Central memory CD8-positive, alpha-beta T cell (primary cell): ENCODE measurements around the gene SMIM26.

ENCODE experiments used
- ATAC-seq: fragments of 150-1000 bp; cut with Tn5 transposase; replicated peaks from 2 replicates; pipeline ENCODE4 v1.10.0; 2022; ENCODE audit warnings: mild to moderate bottlenecking, moderate FRiP score, moderate number of reproducible peaks; ENCODE audit not compliant: poor library complexity, severe bottlenecking; ENCODE audit errors: extremely low read depth
- DNase-seq, 2 donors: peaks; one replicate each; pipeline ENCODE4 v3.0.0; 2021; ENCODE audit warnings: low spot score in 2 of 2
- H3K27ac Mint-ChIP-seq: one replicate; pipeline ENCODE4 v1.8.0; 2022; ENCODE audit warnings: low read depth, mild to moderate bottlenecking, moderate library complexity, mixed read lengths
- H3K27me3 Mint-ChIP-seq: one replicate; pipeline ENCODE4 v1.8.0; 2022; ENCODE audit warnings: mixed read lengths
- H3K36me3 Mint-ChIP-seq: one replicate; pipeline ENCODE4 v1.8.0; 2022; ENCODE audit warnings: mild to moderate bottlenecking, moderate library complexity, mixed read lengths; ENCODE audit not compliant: insufficient read depth
- H3K4me1 Mint-ChIP-seq: one replicate; pipeline ENCODE4 v1.8.0; 2022; ENCODE audit warnings: mixed read lengths
- H3K4me3 Mint-ChIP-seq: one replicate; pipeline ENCODE4 v1.8.0; 2022; ENCODE audit warnings: mild to moderate bottlenecking, moderate library complexity, mixed read lengths
- H3K9me3 Mint-ChIP-seq: one replicate; pipeline ENCODE4 v1.8.0; 2022; ENCODE audit warnings: mixed read lengths

SMIM26 gene

DNA sequence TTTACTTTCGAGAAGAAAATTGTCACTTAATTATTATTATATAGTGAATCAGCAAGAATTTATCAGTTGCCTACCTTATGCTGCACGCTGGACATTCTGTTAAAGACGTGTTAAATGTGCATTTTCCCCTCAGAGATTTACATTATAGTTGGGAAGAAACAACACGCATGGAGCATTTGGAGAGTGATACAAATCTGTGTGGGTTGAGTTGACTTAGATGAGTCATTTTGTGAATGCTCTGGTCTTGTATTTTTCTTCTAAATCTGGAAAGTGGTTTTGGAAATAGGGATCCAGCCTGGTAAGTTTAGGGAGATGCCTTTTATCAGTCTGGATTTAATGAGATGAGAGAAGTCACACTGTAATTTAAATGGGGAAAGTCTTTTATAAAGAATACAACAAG, 24.0 kb upstream of the SMIM26 start:
- no peak overlapping the region for H3K27ac Mint-ChIP-seq
- no peaks in the 10 kb centered on the region for H3K27me3 Mint-ChIP-seq
- H3K4me1 Mint-ChIP-seq: no peaks in the 10 kb centered on the region
- ATAC-seq (no peak), DNase-seq (no peak)
- H3K4me3 Mint-ChIP-seq: no peak overlapping the region
- H3K36me3 Mint-ChIP-seq: peaks cover 49% of the 10 kb centered on the region
- H3K9me3 Mint-ChIP-seq: no peaks in the 10 kb centered on the region

DNA sequence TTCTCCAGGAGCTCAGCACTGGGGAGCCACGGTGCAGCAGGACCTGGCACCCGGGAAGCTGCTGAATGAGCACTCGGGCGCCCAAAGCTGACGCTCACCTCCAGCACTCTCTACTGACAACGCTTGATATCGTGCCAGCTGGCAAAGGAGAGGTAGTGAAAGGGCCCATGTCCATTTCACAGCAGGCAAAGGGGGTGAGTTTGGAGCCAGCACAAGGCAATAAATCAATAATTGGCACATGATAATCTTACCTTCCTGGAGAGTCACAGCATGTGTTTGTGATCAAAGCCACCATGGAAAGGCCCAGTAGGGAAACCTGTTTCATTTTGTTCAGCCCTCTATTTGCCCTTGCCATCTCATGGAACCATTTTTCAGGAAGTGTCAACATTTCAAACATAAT, 23.3 kb upstream of the SMIM26 start:
- Mint-ChIP-seq H3K9me3 (no peaks in the 10 kb centered on the region), H3K4me1 (no peaks in the 10 kb centered on the region), H3K4me3 (no peak overlapping the region), H3K36me3 (peaks cover 49% of the 10 kb centered on the region), H3K27me3 (no peaks in the 10 kb centered on the region), H3K27ac (no peak overlapping the region)
- ATAC-seq (no peak), DNase-seq (no peak)

DNA sequence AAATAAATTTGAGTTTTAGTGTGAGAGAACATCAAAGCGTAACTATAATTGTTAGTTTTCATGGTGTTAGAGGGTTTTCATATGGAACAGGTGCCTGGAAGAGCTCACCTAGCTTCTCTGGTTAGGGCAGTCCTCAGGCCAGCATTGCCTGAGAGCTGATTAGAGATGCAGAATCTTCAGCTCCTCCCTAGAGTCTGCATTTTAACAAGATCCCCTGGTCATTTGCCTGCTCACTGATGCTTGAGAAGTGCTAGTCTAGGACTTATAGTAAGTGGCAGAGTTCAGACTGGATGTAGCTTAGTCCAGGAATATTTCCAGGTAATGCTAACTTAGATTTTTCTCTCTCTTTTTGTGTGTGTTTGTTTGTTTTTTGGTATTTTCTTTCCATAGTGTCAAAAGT, 21.7 kb upstream of the SMIM26 start:
- Mint-ChIP-seq H3K27ac (peak overlapping the region; percentile 44), H3K27me3 (no peaks in the 10 kb centered on the region), H3K4me1 (no peaks in the 10 kb centered on the region), H3K4me3 (no peak overlapping the region), H3K36me3 (peaks cover 47% of the 10 kb centered on the region), H3K9me3 (no peaks in the 10 kb centered on the region)
- DNase-seq (no peak), ATAC-seq (no peak)

DNA sequence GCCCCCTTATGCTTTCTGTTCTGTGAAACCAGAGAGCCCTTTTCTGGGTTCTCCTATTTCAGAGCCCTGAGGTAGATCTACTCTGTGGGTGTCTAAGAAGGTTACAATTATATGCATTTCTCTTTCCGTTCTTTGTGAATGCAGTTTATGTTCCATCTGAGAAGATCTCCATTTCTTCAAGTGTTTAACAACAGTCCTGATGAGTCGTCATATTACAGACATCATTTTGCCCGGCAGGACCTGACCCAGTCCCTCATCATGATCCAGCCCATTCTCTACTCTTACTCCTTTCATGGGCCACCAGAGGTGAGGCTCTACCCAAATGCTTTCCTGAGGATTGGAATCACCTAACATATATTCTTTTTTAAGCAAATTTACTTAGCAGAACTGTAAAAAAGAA, 18.8 kb upstream of the SMIM26 start:
- ATAC-seq: no peak
- H3K9me3 Mint-ChIP-seq: no peaks in the 10 kb centered on the region
- no peak overlapping the region for H3K27ac Mint-ChIP-seq
- H3K4me1 Mint-ChIP-seq: no peaks in the 10 kb centered on the region
- no peak overlapping the region for H3K4me3 Mint-ChIP-seq
- H3K36me3 Mint-ChIP-seq: peaks cover 47% of the 10 kb centered on the region
- no peaks in the 10 kb centered on the region for H3K27me3 Mint-ChIP-seq
- no peak for DNase-seq

DNA sequence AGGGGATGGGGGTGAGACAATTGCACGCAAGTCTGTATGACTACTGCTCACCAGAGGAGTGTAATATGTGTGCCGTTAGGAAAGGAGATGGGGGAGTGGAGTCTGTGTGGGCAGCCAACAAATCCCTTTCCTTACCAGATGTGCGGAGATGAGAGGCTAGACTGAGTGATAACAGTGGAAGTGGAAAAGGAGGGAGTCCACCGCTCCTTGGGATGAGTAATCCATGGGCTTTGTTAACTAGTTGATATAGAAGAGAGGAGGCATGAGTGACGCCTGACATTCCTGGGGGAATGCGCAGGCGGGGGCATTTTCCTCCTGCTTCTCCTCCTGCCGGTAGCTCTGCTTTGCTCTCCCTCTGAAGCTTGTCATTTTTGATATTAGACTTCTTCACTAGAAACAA, 13.5 kb upstream of the SMIM26 start:
- Mint-ChIP-seq H3K4me1 (no peaks in the 10 kb centered on the region), H3K27ac (no peak overlapping the region), H3K9me3 (no peaks in the 10 kb centered on the region), H3K4me3 (no peak overlapping the region), H3K27me3 (no peaks in the 10 kb centered on the region), H3K36me3 (peaks cover 49% of the 10 kb centered on the region)
- no peak for ATAC-seq
- DNase-seq: no peak

DNA sequence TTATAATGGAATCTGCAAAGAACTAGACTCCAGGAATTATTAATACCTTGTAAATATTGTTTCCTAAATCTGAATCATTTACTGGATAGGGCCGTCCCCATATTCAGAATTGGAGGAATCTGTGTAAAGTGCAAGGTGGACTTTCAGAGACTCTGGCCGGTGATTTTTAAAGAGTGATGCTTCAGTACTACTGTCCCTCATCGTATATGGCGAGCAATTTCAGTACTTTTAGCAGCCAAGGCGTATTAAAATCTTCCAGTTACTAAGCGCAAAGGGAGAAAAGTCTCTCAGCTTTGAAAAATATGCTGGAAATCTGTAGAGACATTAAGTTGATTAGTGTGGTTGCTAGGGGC, 483 bp downstream of the SMIM26 start:
- Mint-ChIP-seq H3K27ac (peak overlapping the region; percentile 99), H3K4me3 (peak overlapping the region; percentile 79), H3K36me3 (peaks cover 26% of the 10 kb centered on the region), H3K27me3 (no peaks in the 10 kb centered on the region), H3K4me1 (peaks cover 17% of the 10 kb centered on the region), H3K9me3 (no peaks in the 10 kb centered on the region)
- ATAC-seq (no peak), DNase-seq (no peak)

DNA sequence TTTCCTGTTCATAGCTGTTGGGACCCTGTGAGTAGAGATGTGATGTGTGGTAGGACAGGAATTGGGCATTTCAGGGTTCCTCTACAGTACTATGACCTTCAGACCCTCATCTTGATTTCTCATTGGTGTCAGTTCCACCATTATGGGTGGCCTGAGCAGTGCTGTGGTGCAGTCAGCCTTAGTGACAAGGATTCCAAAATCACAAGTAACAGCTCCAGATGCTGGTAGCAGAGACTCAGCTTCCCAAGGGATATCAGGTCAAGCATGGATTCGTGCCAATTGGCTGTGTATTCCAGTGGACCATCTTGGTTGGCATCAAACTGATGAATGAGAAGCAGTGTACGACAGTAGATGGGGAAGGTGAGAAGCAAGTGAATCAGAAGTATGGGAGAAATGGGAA, 3.8 kb downstream of the SMIM26 start:
- no peak overlapping the region for H3K27ac Mint-ChIP-seq
- H3K27me3 Mint-ChIP-seq: no peaks in the 10 kb centered on the region
- ATAC-seq (no peak), DNase-seq (no peak)
- peaks cover 17% of the 10 kb centered on the region for H3K4me1 Mint-ChIP-seq
- H3K9me3 Mint-ChIP-seq: no peaks in the 10 kb centered on the region
- peaks cover 23% of the 10 kb centered on the region for H3K36me3 Mint-ChIP-seq
- no peak overlapping the region for H3K4me3 Mint-ChIP-seq

DNA sequence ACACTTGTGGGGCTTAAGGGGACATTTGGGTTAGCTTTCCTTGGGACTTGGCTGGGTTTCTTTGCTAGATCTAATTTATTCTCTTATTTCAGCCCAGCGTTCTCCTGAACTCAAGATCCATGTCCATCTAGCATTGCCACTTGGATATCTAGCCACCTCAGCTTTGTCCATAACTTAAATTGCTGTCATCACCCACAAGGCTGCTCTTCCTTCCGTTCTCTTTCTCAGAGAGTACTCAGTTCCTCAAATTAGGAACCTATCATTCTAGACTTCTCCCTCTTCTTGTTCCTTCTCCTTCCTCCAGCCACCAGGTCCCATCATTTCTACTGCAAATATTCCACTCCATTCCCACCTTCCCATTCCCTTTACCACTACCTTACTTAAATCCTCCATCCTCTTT, 4.3 kb downstream of the SMIM26 start:
- Mint-ChIP-seq H3K9me3 (no peaks in the 10 kb centered on the region), H3K27me3 (no peaks in the 10 kb centered on the region), H3K4me3 (no peak overlapping the region)

DNA sequence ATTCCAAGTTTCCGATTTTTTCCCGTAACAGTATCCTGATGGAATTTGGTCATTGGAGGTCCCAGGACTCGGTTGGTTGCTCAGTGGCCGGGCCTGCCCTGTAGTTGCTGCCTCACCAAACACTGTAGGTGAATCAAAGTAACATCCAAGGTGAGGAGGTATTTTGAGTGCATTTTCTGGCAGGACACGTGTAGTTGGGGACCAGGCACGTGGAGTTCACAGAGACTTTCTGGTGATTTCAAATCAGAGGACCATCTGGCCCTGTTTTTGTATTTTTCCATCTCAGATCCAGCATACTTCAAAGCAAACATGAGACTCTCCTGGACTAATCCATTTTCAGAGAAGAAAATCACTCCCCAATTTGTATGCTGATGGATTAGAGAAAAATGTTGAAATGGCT, 10.7 kb downstream of the SMIM26 start:
- DNase-seq (no peak), ATAC-seq (no peak)
- Mint-ChIP-seq H3K27ac (no peak overlapping the region), H3K27me3 (peaks cover 14% of the 10 kb centered on the region), H3K9me3 (no peaks in the 10 kb centered on the region), H3K4me1 (no peaks in the 10 kb centered on the region), H3K36me3 (no peaks in the 10 kb centered on the region), H3K4me3 (no peak overlapping the region)

More for the DNA sequence above, 4.3 kb downstream of the SMIM26 start:
- no peak for DNase-seq
- no peak overlapping the region for H3K27ac Mint-ChIP-seq
- peaks cover 23% of the 10 kb centered on the region for H3K36me3 Mint-ChIP-seq
- H3K4me1 Mint-ChIP-seq: peaks cover 15% of the 10 kb centered on the region
- ATAC-seq: no peak

DNA sequence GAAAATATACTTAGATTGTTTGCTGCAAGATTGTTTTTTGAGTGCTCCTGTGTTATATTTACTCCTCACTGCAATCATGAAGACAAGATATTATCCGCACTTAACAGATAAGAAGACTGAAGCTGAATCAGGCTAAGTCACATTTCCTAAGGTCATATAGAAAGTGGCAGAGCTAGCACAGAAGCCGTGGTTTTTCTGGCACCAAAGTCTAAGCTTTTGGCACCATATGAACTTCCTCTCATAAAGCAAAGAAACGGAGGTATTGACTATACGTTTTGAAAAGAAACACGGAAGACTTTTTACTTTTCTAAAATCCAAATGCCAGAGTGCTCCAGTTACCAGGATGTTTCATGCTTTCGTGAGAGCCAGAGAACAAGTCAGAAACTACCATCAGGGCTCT, 11.3 kb downstream of the SMIM26 start:
- H3K4me1 Mint-ChIP-seq: no peaks in the 10 kb centered on the region
- ATAC-seq (no peak), DNase-seq (no peak)
- no peaks in the 10 kb centered on the region for H3K36me3 Mint-ChIP-seq
- H3K27me3 Mint-ChIP-seq: peaks cover 17% of the 10 kb centered on the region
- no peaks in the 10 kb centered on the region for H3K9me3 Mint-ChIP-seq
- no peak overlapping the region for H3K27ac Mint-ChIP-seq
- H3K4me3 Mint-ChIP-seq: no peak overlapping the region

DNA sequence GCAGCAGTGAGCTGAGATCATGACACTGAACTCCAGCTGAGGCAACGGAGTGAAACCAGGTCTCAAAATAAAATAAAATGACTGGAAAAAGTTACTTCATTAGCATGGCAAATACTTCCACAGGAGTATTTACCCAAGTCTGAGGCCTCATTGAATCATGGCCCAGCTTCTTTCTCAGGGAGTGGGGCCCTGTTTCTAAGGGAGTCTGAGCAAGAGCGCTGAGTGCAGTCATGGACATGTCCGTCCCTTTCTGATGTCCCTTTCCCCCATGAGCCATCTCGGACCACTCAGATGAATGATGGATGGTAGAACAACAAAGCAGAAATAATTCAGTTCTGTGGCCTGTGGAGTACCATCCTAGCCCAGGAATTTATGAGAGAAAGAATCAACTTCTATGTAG, 12.8 kb downstream of the SMIM26 start:
- H3K9me3 Mint-ChIP-seq: no peaks in the 10 kb centered on the region
- ATAC-seq (no peak), DNase-seq (no peak)
- H3K4me3 Mint-ChIP-seq: no peak overlapping the region
- H3K27ac Mint-ChIP-seq: no peak overlapping the region
- H3K4me1 Mint-ChIP-seq: no peaks in the 10 kb centered on the region
- peaks cover 27% of the 10 kb centered on the region for H3K27me3 Mint-ChIP-seq
- no peaks in the 10 kb centered on the region for H3K36me3 Mint-ChIP-seq

DNA sequence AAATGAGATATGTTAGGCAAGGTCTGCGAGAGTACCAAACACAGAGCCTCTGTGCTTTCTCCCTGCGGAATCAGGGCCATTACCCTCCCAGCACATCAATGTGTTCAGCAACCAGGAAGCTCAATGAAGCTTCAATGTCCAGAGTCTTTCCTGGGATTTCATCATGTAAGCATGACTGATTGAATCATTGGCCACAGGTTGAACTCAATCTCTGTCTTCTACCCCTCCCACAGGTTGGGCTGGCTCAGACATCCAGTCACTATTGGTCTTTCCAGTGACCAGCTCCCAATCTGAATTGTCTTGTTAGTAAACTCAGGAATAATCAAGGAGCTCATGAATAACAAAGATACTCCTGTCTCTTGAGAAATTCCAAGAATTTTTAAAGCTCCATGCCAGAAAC, 17.9 kb downstream of the SMIM26 start:
- H3K36me3 Mint-ChIP-seq: peaks cover 5% of the 10 kb centered on the region
- DNase-seq (no peak), ATAC-seq (no peak)
- H3K4me3 Mint-ChIP-seq: no peak overlapping the region
- H3K9me3 Mint-ChIP-seq: no peaks in the 10 kb centered on the region
- H3K27me3 Mint-ChIP-seq: peaks cover 27% of the 10 kb centered on the region
- H3K27ac Mint-ChIP-seq: no peak overlapping the region
- peaks cover 22% of the 10 kb centered on the region for H3K4me1 Mint-ChIP-seq

DNA sequence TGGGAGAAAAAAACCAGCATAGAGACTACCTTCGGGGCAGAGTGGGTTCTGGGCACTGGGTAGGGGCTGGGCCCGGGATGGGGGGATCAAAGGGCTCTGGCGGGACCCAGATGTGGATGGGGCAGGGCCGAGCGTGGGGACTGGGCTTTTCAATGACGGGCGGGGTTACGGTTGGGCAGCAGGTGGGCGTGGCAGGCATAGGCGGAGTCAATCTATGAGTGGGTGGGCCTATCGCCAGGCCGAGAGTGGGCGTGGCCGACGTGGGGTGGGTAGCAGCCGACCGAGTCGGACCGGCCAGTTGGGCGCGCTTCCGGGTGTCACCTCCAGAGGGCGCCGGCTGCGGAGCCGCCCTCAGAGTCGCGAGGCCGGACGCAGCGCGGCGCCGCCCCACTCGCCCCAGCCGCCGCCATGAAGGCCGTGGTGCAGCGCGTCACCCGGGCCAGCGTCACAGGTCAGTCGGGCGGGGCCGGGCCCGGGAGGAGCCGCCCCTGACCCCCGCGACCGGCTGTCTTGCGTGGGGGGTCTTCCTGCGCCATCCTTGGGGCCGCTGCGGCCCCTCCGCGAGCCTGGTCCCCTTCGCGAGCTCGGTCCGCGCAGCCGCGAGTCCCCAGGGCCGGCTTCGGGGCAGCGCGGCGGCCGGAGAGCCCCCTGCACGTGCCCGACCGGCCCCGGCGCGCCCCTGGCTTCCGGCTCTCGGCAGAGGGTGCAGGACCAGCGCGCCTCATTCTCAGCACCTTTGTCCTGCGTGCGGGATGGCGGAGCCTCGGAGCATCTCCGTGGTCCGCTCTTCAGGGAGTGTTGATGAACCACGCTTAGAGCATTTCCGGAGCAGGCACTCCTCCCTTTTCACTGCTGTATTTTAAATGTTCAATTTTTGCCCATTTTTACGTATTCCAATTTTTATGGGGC, 20.7 kb downstream of the SMIM26 start, which contains the start of gene DTD1:
DTD1 (plus strand) TSS at position 390 of the 909 bp plus-strand sequence; CDS start at position 409, 19 bp downstream.
- Mint-ChIP-seq H3K9me3 (no peaks in the 10 kb centered on the region), H3K27me3 (peaks cover 13% of the 10 kb centered on the region), H3K36me3 (peaks cover 5% of the 10 kb centered on the region), H3K4me3 (peak within 1 kb of the TSS; percentile 77), H3K4me1 (peaks cover 22% of the 10 kb centered on the region), H3K27ac (peak within 1 kb of the TSS; percentile 76)
- DNase-seq (peak; percentile 58 to 73), ATAC-seq (peak; percentile 75)
